HG02588 (cell line): ENCODE results near the gene FNBP1.
"Not testable (repeated sequence)": the region's sequence is repeated elsewhere in the genome, so short reads cannot be mapped to it uniquely, and the experiment has no call there.

Source experiments
- ATAC-seq: cut with Tn5 transposase; IDR thresholded peaks from one replicate; pipeline ENCODE4 v1.9.1; 2021; ENCODE audit warnings: mild to moderate bottlenecking, moderate library complexity; ENCODE audit not compliant: unreplicated experiment

FNBP1 gene

DNA sequence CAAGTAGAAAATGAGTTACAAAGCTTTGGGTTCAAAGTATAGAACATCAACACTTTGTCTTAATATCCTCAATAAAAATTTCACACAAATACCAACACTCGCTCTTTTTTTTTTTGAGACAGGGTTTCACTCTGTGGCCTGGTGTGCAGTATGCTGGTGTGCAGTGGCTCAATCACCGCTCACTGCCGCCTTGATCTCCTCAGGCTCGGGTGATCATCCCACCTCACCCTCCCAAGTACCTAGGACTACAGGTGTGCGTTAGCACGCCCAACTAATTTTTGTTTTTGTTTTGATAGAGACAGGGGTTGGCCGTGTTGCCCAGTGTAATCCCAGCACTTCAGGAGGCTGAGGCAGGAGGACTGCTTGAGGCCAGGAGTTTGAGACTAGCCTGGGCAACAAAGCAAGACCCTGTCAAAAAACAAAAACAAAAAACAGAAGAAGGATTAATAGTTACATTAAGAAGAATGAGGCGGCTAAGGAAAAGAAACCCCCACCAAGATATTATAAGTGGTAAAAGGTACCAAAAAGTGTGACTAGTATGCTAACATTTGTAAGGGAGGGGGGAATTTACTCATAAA is 20.3 kb downstream of the FNBP1 start:
- ATAC-seq = no peak

DNA sequence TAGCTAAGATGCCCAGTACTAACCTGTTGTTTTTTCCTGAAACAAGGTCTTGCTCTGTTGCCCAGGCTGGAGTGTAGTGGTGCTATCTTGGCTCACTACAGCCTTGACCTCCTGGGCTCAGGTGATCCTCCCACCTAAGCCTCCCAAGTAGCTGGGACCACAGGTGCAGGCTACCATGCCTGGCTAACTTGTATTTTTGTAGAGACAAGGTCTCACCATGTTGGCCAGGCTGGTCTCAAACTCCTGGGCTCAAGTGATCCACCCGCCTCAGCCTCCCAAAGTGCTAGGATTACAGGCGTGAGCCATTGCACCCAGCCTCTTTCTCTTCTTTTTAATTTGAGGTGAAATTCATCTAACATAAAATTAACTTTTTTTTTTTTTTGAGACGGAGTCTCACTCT is 21.1 kb downstream of the FNBP1 start:
- not testable (repeated sequence) for ATAC-seq

DNA sequence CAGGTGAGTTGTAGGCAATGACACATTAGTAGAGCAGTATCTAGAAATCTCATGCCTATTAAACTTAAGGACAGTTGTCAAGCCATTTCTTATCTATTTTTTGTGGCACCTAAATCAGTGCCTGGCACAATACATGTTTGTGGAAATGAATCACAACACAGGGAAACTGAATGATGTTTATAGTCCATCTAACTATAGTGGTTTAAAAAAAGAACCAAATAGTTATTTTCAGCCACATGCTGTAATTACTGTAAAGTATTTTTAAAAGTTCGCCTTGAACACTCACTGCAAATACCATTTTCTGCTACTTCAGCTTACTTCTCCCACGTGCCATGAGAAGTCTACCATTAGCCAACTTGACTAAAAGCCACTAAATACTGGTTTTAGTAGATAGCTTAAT is 21.9 kb downstream of the FNBP1 start:
- no peak for ATAC-seq

DNA sequence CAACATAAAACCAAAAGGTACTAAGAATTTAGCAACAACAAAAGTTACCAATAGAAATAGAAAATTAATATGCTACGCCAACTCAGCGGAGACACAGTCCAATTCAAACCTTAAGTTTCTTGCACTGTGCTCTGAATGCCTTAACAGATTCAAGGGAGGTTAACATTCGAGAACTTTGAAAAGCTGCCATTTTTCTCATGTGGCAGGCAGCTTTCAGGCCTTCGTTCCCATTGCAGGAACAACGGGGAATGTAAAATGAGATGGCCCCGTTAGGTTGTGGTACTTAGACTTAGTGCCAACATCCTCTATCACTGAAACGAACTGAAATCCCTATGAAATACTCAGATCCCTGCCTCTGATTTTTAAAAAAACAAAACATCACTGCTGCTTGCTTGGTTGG is 22.4 kb downstream of the FNBP1 start:
- ATAC-seq = no peak

DNA sequence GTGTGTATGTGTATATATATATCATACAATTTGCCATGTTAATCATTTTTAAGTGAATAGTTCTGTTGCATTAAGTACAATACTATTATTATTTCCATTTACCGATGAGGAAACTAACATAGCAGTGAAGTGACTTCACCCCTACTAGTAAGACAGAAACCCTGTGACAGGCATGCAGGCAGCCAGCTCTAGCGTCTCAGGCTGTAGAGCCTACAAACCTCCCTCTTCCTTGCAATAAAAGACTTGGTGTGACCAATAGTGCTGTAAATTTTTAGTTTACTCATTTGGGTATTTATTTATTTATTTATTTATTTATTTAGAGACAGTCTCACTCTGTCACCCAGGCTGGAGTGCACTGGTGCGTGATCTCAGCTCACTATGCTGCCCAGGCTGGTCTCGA is 24.7 kb downstream of the FNBP1 start:
- ATAC-seq = no peak

DNA sequence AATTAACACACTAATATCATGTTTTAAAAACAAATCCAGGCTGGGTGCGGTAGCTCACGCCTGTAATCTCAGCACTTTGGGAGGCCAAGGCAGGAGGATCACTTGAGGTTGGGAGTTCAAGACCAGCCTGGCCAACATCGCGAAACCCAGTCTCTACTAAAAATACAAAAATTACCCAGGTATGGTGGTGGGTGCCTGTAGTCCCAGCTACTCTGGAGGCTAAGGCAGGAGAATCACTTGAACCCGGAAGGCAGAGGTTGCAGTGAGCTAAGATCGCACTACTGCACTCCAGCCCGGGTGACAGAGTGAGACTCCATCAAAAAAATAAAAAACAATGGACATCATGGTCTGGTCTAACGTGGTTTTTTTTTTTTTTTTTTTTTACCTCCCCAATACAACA is 25.5 kb downstream of the FNBP1 start:
- not testable (repeated sequence) for ATAC-seq

DNA sequence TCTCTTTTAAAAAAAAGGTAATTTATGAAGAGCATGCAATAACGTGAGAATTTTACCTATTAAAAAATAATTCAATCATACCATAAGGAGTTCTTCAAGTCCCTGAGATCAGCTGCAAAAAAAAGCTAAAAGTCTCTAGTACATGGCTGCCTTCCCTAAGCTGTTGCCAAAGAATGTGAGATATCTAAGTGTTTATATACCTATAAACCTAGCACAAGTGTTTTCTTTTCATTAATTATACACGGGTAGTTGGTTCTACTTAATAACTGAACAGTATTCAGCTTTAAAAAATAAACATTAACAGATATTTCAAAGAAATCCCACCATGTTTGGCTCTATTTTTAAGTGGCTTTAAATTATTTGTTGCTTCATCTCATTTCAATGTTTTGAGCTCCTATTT is 25.9 kb downstream of the FNBP1 start:
- ATAC-seq = no peak

DNA sequence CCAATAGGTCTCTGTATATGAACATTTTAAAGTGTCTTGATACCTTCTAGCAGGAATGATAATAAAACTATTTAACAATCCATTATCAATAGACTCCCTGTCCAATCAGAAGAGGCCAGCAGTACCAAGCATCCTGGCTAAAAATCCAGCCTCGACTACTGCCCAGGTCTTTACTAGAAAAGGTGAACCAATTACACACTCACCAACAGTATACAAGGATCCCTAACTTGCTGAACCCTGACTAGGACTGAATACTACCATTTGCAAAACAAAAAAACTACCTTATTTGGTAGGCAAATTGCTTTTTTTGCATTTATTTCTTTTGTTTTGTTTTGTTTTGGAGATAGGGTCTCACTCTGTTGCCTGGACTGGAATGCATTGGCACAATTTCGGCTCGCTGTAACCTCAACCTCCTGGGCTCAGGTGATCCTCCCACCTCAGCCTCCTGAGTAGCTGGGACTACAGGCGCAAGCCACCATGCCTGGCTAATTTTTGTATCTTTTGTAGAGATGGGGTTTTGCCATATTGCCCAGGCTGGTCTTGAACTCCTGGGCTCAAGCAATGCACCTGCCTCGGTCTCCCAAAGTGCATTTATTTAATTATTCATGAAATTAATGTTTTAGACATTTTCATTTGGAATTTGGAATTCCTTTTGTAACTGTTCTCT is 27.5 kb downstream of the FNBP1 start:
- ATAC-seq = no peak

DNA sequence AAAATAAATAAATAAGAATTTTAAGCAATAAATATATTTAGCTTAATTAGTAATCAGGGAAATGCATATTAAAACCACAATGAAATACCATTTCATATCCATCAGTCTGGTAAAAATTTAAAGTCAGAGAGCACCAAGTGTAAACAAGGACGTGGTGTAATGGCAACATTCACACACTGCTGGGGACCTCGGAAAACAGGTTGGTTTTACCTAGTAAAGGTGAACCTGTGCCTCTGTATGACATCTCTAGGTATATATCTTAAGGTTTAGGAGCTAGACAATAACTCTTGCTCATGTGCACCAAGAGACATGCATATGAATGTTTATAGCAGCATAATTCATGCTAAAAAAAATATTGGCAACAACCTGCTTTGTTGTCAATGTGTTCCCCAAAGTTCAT is 29.7 kb downstream of the FNBP1 start:
- ATAC-seq = no peak

DNA sequence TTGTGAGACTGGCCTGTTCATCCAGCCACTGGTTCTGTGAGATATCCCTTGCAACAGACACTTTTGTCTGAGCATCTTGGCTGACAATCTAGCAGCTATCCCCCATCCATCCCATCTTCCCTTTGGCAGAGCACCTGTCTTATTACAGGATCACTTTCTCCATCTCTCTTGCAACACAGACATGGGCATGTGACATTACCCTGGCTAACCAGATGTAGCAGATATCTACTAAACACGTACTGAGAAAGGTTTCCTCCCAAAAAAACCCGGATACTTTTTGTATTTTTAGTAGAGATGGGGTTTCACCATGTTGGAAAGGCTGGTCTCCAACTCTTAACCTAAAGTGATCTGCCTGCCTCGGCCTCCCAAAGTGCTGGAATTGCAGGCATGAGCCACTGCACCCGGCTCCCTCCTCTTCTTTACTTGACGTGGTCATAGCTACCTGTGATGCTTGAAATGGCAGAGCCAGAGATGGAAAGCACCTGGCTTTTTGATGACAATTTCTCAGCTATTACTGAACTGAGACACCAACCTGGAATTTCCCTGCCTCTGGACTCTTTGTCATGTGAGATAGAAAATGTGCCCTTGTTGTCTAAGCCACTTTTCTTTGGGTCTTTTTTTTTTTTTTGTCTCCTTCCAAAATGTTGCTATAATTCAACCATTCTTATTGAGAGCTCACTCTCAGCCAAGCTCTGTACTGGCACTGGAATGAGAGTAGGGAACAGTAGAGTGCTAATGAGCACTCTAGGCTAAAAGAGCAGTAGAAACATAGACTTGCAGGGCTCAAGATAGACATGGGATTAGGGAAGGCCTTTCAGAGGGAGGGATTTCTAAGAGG is 32.6 kb downstream of the FNBP1 start:
- peak; percentile 36 for ATAC-seq

DNA sequence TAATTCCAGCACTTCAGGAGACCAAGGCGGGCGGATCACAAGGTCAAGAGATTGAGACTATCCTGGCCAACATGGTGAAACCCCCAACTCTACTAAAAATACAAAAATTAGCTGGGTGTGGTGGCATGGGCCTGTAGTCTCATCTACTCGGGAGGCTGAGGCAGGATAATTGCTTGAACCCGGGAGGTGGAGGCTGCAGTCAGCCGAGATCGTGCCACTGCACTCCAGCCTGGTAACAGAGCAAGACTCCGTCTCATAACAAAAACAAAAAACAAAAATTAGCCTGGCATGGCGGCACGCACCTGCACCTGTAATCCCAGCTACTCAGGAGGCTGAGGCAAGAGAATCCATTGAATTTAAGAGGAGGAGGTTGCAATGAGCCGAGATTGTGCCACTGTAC is 33.4 kb downstream of the FNBP1 start:
- not testable (repeated sequence) for ATAC-seq

DNA sequence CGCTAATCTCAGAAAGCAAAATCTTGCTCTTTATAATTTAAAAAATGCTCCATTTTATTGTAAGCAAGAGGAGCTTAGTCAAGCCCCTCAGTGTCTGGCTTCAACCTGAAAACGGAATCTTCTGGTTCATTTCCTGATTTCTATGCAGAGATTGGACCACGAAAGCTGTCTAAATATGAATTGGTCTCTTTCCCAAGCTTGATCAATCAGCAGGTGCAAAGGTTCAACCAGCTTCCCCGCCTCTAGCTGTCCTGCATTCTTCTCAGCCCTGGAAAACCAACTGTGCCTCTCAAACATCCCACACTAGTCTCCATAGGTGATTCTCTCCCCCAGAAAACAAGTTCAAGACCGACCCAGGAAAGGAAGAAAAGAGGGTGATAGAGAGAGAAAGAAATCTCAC is 34.5 kb downstream of the FNBP1 start:
- ATAC-seq = no peak

DNA sequence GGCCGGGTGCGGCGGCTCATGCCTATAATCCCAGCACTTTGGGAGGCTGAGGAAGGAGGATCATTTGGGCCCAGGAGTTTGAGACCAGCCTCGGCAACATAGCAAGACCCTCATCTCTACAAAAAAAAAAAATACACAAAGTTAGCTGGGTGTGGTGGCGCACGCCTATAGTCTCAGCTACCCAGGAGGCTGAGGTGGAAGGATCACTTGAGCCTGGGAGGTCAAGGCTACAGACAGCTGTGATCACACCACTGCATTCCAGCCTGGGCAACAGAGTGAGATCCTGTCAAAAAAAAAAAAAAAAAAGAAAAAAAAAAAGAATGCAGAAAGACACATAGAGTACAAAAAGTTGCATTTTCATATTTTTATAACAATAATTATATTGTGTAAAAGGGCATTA is 36.0 kb downstream of the FNBP1 start:
- not testable (repeated sequence) for ATAC-seq

DNA sequence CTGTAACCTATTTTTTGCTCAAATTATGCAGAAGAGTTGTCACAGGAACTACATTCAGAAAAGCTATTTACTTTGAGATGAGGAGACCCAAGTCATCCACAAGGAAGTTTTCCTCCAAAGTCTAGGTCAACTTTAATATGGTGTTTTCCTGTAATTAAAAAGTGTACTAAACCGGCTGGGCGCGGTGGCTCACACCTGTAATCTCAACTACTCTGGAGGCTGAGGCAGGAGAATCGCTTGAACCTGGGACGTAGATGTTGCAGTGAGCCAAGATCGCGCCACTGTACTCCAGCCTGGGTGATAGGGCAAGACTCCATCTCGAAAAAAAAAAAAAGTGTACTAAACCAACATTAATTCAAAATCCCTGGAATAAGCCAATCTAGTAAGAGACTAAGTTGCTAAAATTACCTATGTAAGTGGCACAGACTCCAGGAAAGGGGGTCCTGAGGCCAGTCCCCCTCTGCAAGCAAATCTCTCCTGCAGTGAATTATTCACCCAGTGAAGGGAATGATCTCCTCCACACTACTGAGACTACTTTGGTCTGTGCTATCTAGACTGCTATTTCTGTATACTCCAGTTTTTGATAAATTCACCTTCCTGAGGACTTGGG is 38.9 kb downstream of the FNBP1 start:
- ATAC-seq = no peak

DNA sequence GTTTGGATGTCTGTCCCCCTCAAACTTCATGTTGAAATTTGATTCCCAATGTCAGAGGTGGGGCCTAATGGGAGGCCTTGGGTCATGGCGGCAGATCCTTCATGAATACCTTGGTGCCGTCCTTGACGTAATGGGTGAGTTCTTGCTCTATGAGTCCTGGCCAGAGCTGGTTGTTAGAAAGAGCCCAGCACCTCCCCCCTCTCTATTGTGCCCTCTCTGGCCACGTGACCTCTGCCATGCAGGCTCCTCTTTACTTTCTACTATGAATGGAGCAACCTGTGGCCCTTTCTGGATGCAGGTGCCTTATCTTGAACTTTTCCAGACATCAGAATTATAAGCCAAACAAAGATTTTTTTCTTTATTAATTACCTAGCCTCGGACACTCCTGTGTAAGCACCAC is 40.7 kb downstream of the FNBP1 start:
- ATAC-seq = no peak

DNA sequence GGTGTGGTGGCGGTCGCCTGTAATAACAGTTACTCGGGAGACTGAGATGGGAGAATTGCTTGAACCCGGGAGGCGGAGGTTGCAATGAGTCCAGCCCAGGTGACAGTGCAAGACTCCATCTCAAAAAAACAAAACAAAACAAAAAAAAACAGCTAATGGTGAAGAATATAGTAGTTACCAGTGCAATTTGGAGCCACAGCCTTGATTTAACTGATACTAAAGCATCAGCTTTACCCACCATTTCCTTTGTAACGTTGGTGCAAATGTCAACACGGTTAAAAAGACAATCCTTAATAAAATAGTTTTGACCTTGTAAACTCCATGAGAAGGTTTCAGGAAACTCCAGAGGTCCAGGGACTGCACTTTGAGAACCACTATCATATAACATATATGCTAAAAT is 41.8 kb downstream of the FNBP1 start:
- ATAC-seq = no peak

DNA sequence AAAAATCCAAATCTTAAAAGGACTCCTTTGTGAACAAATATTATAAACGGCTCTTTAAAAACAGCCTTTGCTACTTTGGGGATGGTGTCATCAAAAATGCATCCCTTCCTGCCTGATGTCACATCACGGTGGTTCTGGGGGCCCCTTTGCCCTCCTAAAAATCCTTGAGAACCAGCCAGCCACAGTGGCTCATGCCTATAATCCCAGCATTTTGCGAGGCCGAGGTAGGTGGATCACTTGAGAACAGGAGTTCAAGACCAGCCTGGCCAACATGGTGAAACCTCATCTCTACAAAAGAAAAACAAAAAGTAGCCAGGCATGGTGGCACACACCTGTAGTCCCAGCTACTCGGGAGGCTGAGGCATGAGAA is 43.9 kb downstream of the FNBP1 start:
- ATAC-seq = no peak

DNA sequence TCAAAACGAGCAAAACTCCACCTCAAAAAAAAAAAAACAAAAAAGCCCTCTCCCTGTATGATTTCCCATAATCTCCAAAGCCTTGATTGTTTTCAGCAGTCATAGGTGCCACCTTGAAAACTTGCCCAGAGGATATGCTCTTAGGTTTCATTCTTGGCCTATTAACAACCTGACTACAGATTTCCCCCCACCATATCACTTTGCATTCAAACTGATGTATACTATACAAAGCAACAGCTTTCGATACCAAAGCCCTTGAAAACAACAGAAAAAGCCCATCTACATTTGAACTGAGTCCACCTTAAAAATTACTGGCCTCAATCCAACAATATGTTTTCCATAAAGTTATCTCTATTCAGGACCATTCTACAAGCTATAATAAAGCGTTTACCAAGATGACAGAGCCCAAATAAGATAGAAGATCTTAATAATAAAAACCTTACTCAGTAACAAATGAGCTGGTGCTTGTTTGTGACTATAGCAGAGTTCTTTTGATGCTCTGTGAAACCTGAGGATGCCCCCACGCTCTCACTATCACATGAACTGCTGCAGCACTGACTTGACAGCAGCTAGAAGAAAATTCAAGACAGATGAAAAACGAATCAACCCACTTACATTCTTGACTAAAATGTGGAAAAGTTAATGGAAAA is 44.4 kb downstream of the FNBP1 start:
- no peak for ATAC-seq

DNA sequence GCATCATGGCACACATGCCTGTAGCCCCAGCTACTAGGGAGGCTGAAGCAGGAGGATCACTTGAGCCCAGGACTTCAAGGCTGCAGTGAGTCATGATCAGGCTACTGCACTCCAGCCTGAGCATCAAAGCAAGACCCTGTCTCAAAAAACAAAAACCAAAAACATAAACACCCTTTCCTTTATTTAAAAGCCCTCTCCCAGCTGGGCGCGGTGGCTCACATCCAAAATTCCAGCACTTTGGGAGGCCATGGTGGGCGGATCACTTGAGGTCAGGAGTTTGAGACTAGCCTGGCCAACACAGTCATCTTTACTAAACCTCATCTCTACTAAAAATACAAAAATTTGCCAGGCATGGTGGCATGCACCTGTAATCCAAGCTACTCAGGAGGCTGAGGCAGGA is 45.3 kb downstream of the FNBP1 start:
- not testable (repeated sequence) for ATAC-seq

DNA sequence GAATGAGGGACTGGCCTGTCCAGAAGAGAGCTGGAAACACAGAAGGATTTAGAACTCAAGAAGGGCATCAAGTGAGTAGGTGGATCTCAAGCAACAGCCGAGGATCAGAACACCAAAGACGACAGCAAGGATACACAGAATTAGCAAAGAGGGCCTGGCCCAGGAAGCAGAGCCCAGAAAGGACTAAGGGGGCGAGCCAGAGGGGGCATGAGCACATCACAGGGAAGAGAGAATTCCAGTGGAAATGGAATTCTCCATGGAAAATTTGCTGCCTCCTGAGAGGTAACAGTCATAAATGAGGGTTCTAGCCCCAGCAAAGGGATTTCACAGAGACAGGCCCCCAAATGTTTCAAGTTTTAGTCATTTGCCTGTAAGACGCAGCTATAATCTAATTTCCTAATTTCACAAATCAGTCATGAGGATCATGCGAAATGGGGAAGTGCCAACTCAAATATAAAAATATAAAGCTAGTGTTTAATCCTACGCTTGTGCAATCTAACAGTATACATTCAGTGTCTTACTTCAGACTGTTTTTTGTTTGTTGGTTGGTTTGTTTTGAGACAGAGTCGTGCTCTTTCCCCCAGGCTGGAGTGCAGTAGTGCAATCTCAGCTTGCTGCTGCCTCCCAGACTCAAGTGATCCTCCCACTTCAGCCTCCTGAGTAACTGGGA is 46.7 kb downstream of the FNBP1 start:
- ATAC-seq = no peak
